GM19372 (cell line): ENCODE measurements around the gene ITPKB.

Experiments used
- ATAC-seq: cut with Tn5 transposase; IDR thresholded peaks from one replicate; pipeline ENCODE4 v1.9.1; 2021; ENCODE audit warnings: mild to moderate bottlenecking, low read depth, moderate library complexity; ENCODE audit not compliant: unreplicated experiment

The ITPKB gene

DNA sequence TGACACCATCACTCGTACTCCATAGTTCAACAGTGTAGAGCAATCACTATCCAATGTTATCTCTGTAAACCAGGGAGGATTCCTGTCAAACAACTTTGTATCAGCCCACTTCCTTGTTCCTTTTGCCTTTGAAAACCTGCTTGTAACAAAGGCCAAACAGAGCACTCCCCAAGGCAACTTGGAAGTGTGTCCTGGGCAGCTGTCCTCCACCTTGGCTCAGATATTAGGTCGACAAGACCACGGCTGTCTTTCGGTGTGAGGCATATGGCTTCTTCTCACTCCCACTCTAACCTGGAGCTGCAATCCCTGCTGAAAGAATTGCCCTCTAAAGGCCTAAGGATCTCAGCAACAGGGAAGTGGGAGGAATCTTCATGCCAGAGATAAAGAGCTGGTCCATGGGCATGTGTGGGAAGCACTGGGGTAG, 66.7 kb downstream of the ITPKB start:
- ATAC-seq, result no peak

- no peak for ATAC-seq
Observed at GRCh38 chr1:226671277-226671676, 67.8 kb downstream of the ITPKB start.

DNA sequence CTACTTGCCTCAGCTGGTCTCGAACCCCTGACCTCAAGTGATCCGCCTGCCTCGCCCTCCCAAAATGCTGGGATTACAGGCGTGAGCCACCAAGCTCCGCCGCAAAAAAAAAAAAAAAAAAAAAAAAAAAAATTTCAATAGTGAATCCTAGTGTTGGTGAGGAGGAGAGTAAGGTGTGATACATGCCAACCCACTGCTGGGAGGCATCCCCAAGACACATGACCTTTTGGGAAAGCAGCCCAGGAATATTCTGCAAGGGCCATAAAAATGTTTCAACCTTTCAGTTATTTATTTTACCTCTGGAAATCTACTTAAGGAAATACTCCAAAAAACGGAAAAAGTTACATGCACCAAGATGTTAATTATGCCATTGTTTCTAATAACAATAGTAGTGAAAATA, 69.0 kb downstream of the ITPKB start:
- no peak for ATAC-seq

DNA sequence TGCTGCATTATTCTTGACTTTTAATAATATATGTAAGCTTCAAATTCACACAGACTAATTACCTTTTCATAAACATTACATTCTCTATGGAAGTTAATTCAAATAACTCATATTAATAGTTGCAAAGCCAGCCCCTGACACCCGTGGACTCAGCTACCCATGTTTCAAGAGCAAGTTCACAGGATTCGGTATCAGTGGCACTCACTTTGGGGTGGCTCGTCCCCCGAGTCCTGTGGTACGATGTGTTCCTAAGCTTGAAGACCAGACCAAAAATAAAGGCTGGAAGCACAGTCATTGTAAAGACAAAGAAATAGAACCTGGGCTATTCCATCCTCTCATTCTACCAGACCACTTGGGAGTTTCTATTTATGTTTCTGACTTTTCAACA, 70.9 kb downstream of the ITPKB start:
- ATAC-seq, result no peak

DNA sequence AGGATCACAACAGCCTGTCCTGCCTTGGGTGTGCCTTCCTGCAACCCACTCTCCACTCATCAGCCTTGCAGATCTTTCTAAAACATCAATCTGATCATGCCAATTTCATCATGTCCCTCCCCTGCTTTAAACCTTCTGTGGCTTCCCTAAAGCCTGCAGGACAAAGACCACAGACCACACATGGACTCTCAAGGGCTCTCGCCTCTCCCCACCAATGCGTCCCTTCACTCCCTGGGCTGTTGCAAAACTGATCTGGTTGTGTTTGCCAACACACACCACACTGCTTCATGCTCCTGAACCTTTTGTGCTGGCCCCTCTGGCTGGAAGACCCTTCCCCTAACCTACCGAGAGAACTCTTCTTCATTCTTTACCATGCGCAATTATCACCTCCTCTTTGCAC, 72.4 kb downstream of the ITPKB start:
- no peak for ATAC-seq

DNA sequence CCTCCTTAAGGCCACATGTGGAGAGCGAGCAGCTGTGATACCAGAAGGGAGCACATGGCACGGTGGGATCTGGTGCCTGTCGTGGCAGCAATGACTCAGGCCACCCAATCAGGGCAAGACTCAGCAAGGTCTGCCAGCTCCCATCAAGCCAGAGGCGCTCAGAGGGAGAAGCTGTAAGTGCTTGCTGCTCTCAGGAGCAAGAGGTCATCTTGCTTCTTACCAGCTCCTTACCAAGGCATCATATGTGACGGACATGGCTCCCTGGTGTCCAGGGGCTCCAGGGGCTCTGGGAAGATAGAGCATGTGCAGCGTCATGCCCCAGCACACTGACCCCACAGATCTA, 72.9 kb downstream of the ITPKB start:
- ATAC-seq, result no peak

DNA sequence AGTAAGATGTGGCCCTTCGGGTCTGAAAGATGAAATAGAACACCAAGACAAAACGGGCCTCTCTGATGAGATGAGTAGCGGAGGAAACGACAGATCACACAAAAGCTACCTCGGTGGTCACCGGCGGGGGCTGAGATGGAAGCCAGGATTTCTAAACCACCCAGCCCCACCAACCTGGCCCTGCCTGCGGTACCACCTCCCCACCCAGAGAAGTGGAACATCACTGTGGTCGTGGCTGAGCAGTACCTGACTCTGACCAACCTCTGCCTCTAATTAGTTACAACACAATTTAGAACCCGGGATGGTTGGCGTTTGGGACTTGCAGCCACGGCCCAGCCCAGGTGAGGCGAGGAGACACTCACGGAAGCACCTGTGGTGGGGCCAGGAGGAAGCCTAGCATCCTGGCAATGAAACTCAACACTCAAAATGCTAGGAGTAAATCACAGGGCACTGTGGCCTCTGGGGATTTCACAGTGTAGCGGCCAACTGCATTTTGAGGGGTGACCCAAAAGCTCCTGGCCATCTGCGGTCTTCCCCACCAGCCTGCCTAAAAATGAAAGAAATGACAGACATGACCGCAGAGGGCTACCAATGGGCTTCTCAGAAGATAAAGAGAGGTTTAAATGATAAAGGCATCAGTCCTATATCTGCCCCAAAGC, 73.4 kb downstream of the ITPKB start:
- no peak for ATAC-seq

DNA sequence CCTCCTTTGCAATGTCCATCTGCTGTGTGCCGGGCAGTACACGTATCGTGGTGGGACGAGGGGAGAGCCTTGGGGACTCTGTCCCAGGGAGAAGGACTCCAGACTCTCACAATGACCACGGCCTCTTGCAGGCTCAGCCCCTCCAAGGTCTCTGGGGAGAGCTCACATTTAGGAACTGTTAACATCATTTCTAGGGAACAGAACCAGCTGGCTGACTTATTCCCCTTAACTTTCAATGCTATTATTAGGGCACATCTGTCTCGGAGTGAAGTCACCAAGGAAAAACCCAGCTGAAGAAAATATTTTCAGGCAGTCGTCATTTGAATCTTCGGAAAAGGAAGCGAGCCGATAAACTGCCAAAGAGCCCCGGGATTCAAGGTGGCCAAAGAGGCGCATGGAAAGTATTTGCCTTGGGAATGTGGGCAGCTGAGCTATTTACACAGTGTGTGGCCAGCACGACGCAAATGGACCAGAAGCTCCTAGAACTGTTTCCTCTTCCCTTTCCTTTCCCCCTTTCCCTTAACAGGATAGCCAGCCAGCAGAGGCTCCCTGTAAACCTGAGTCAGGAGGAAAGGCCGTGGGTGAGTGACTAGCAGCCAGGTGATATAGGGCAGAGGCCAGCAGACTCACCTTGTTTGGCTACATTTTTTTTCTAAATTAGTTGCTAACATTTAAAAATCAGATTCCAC, 74.5 kb downstream of the ITPKB start:
- no peak for ATAC-seq

- no peak for ATAC-seq
Observed at GRCh38 chr1:226663327-226663704, 75.8 kb downstream of the ITPKB start.

GRCh38 chr1:226662642-226663326, 76.3 kb downstream of the ITPKB start:
- ATAC-seq, result peak; percentile 92

GRCh38 chr1:226661965-226662364, 77.1 kb downstream of the ITPKB start:
- ATAC-seq, result no peak

GRCh38 chr1:226661271-226661670, 77.8 kb downstream of the ITPKB start:
- ATAC-seq, result no peak

DNA sequence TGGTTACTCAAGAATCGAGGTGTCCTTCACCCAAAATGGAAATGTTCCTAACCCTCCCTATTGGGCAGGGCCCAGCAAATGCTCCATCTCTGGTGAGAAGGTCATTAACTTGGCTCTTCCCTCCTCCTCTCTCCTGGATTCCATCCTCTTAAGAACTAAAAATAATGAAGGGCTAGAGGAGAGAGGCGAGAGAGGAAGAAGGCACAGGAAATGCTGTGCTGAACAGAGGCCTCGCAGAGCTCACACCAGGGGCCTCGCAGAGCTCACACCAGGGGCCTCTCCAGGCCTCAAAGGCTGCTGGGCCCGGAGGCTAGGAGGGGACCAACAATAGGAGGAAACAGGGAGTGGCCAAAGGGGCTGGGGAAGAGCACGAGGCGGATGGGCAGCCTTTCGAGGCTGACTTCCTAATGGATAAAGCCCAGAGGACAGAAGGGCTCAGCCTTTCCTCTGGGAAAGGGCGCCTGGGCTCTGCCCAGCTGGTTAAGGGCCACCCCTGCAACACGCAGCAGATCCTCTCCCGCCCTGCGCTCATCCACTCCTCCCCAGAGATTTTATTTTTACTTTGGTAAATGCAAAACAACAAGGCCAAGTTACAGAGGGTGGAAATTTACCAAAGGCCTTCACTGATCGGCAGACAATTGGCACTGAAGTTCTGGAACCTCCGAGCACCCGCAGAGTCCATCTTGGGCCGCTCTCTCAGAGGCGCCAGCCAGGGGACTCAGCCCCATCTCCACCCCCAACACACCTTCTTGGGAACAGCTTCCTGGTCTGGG, 78.5 kb downstream of the ITPKB start:
- ATAC-seq, result no peak

- ATAC-seq, result no peak
Observed at GRCh38 chr1:226659641-226660040, 79.4 kb downstream of the ITPKB start.

DNA sequence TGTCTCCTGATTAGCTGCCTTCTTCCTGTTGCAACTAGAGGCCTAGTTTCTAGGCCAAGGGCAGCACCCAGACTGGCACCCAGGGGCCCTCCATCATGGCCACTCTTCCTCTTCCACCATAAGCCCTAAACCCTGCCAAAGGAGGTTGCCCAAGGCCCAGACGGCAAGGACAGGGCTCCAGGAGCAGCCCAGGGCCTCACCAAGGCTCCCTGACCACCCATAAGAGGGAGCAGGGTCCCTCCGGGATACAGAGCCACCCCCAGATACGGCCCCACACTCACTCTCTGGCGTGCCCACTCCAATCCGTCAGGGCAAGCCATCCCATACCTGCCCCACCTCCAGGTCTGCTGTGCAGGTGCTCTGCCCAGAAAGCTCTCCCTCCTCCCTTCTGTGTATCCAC, 79.9 kb downstream of the ITPKB start:
- ATAC-seq, result no peak

DNA sequence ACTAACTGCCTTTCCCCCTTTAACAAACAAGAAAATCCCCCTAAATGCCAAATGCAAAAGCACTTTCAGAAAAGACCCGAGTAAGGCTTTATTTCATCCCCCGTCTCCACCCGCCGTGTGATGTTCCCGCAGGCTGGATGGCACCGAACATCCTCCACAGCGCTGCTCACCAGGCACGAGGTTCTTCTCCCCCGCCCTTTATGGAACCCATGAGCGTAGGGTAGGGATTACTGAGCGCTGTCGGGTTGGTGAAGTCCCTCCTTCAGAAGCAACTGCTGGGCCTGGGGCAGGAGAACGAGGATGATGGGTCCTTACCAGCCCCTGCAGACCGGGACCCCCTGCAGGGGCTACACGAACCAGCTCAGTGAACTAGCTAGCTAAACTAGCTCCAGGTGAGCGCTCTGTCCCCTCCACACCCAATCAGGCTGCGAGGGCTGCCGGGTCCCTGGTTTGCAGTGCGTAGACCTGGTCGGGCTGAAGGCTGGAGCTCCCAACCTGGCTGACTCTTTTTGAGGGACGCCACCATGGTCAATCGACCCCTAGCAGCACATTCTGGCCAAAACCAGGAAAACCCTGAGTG, 80.4 kb downstream of the ITPKB start:
- no peak for ATAC-seq

- no peak for ATAC-seq
Observed at GRCh38 chr1:226657895-226658545, 81.1 kb downstream of the ITPKB start.

DNA sequence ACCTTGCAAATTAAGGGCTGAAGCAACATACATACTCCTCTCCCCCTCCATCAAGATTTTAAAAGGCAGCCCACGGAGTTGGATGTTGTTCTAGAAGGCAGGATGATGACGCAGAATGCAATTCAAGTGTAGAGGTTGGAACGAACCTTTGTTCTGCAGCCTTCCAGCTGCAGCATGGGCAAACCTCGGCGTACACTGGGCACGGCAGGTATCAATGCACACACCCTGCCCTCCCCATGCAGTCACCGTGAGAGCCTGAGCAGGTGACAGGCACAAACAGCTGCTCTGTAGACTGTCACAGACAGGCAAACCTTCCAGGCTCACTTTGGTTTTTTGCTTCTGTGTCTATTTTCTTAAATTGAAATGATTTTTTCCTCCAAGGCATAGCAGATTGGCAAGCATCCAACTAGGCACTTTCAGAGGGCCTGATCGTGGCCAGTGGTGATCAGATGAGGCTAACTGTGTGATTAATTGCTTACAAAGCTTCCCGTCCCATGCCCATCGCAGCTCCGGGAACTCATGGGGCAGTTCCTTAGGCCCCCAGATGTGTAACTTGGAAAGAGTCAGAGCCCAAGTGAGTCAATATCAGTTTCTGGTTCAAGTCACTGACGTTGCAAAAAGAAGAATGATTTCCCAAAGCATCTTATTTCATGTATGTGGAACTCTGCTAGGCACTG, 82.3 kb downstream of the ITPKB start:
- ATAC-seq, result no peak

DNA sequence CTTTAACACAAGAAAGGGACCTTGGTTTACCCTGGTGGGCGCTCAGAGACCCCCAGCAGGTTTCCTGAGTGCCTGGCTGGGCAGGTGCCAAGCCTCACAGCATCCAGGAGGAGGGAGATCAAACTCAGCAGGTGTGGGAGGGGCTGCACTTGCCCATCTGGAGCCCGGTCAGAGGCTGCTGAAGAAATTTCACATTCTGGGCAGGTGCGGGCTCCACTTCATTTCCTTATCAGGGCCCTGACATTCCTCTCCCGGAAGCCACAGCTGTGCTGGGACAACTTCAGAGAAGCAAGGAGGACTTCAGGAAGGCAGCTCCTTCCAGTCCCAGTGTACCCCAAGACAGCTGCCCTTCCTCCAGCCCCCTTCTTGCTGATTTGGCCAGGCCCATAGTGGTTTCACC, 82.9 kb downstream of the ITPKB start:
- ATAC-seq, result no peak
